Neural progenitor cell (in vitro differentiated cells): ENCODE measurements around the gene VRK2. TPM values are rescaled to one million over a fixed set of nuclear protein-coding genes. Genes with fewer than 3 reads are reported as not detected.
"Not testable (repeated sequence)": the region's sequence is repeated elsewhere in the genome, so short reads cannot be mapped to it uniquely, and the experiment has no call there.

ENCODE experiments used
- DNase-seq: peaks from one replicate; pipeline ENCODE4 v3.0.0-alpha.2; 2016; ENCODE audit warnings: low spot score
- H2AFZ ChIP-seq: fragments of 200-600 bp; sonication (generic); replicated peaks from 2 replicates; pipeline ENCODE4 v1.6.1; 2016; ENCODE audit warnings: antibody characterized with exemption
- H3F3A ChIP-seq: fragments of 200-600 bp; sonication (generic); 2 replicates; pipeline ENCODE4 v1.6.1; 2016; ENCODE audit warnings: antibody characterized with exemption, low read depth
- H3K27ac ChIP-seq: fragments of 200-600 bp; sonication (generic); 2 replicates; pipeline ENCODE4 v1.5.1; 2016; ENCODE audit warnings: mild to moderate bottlenecking
- H3K27me3 ChIP-seq: fragments of 200-600 bp; sonication (generic); 2 replicates; pipeline ENCODE4 v1.6.1; 2016; ENCODE audit warnings: mild to moderate bottlenecking, moderate library complexity
- H3K36me3 ChIP-seq: fragments of 200-600 bp; sonication (generic); 2 replicates; pipeline ENCODE4 v1.5.1; 2016
- H3K4me1 ChIP-seq: fragments of 200-600 bp; sonication (generic); 2 replicates; pipeline ENCODE4 v1.6.1; 2016; ENCODE audit warnings: mixed run types
- H3K4me2 ChIP-seq: fragments of 200-600 bp; sonication (generic); 2 replicates; pipeline ENCODE4 v1.6.1; 2016
- H3K4me3 ChIP-seq: fragments of 200-600 bp; sonication (generic); 2 replicates; pipeline ENCODE4 v1.5.1; 2016
- H3K79me2 ChIP-seq: fragments of 200-600 bp; sonication (generic); 2 replicates; pipeline ENCODE4 v1.6.1; 2016; ENCODE audit warnings: low read depth
- H3K9ac ChIP-seq: fragments of 200-600 bp; sonication (generic); 2 replicates; pipeline ENCODE4 v1.6.1; 2016
- H3K9me3 ChIP-seq: fragments of 200-600 bp; sonication (generic); 2 replicates; pipeline ENCODE4 v1.5.1; 2016; ENCODE audit warnings: low read depth
- H4K20me1 ChIP-seq: fragments of 200-600 bp; sonication (generic); 2 replicates; pipeline ENCODE4 v1.6.1; 2016; ENCODE audit warnings: low read depth
- H3K27ac Mint-ChIP-seq: 3 replicates; pipeline ENCODE4 v1.8.0; 2021; ENCODE audit warnings: mixed read lengths
- H3K27me3 Mint-ChIP-seq: 2 replicates; pipeline ENCODE4 v1.8.0; 2022; ENCODE audit warnings: low read depth, mild to moderate bottlenecking, inconsistent platforms, moderate library complexity, mixed read lengths; ENCODE audit not compliant: insufficient read depth
- H3K36me3 Mint-ChIP-seq: 3 replicates; pipeline ENCODE4 v1.8.0; 2021; ENCODE audit warnings: mixed read lengths
- H3K4me1 Mint-ChIP-seq: 3 replicates; pipeline ENCODE4 v1.8.0; 2021; ENCODE audit warnings: mixed read lengths
- H3K4me3 Mint-ChIP-seq: 3 replicates; pipeline ENCODE4 v1.8.0; 2021; ENCODE audit warnings: mild to moderate bottlenecking, moderate library complexity, mixed read lengths
- H3K9me3 Mint-ChIP-seq: 3 replicates; pipeline ENCODE4 v1.8.0; 2020; ENCODE audit warnings: mixed read lengths
- CTCF ChIP-seq: fragments of 200-600 bp; sonication (generic); IDR thresholded peaks from 2 replicates; pipeline ENCODE4 v1.5.1; 2017; ENCODE audit warnings: antibody characterized with exemption, mild to moderate bottlenecking
- EZH2 ChIP-seq: fragments of 200-600 bp; sonication (generic); IDR thresholded peaks from 2 replicates; pipeline ENCODE4 v1.6.1; 2017; ENCODE audit warnings: antibody characterized with exemption, mild to moderate bottlenecking, moderate library complexity
- EZH2phosphoT487 ChIP-seq: fragments of 200-600 bp; sonication (generic); IDR thresholded peaks from 2 replicates; pipeline ENCODE4 v1.6.1; 2017; ENCODE audit warnings: antibody characterized with exemption
- total RNA-seq: library from RNA; depleted of rRNA; stranded (reverse); fragments of >200 nt; gene quantifications from 2 replicates; pipeline ENCODE4 v1.2.3, GENCODE V29; 2015; ENCODE audit warnings: low replicate concordance

The VRK2 gene
- total RNA-seq, 1 donor from 2014 or later = 39.2 TPM

GRCh38 chr2:58138396-58139030 lies 91.9 kb downstream of the VRK2 start:
- H3K27ac Mint-ChIP-seq = no peak overlapping the region
- Histone ChIP-seq H3K36me3 (no peaks in the 10 kb centered on the region), H3K4me1 (no peaks in the 10 kb centered on the region), H2AFZ (no peak overlapping the region), H3K79me2 (no peaks in the 10 kb centered on the region), H3K4me3 (no peak overlapping the region), H4K20me1 (no peaks in the 10 kb centered on the region), H3K27me3 (no peaks in the 10 kb centered on the region), H3K9me3 (no peaks in the 10 kb centered on the region), H3K4me2 (no peak overlapping the region), H3F3A (no peaks in the 10 kb centered on the region), H3K9ac (no peak overlapping the region), H3K27ac (no peak overlapping the region)
- DNase-seq = no peak
- H3K36me3 Mint-ChIP-seq = peaks cover 3% of the 10 kb centered on the region
- H3K4me1 Mint-ChIP-seq = peaks cover 5% of the 10 kb centered on the region
- H3K9me3 Mint-ChIP-seq = no peaks in the 10 kb centered on the region
- no peak for TF ChIP-seq CTCF
- no peak for TF ChIP-seq EZH2phosphoT487
- no peak for TF ChIP-seq EZH2
- H3K27me3 Mint-ChIP-seq = peaks cover 2% of the 10 kb centered on the region
- H3K4me3 Mint-ChIP-seq = no peak overlapping the region

- no peak for DNase-seq
- H3K9me3 ChIP-seq = no peaks in the 10 kb centered on the region
- no peaks in the 10 kb centered on the region for H3K27me3 Mint-ChIP-seq
- peaks cover 5% of the 10 kb centered on the region for H3K4me1 Mint-ChIP-seq
- TF ChIP-seq EZH2phosphoT487 (no peak), EZH2 (no peak), CTCF (no peak)
- H3K9me3 Mint-ChIP-seq = no peaks in the 10 kb centered on the region
- no peak overlapping the region for H2AFZ ChIP-seq
- H3F3A ChIP-seq = no peaks in the 10 kb centered on the region
- H3K4me3 Mint-ChIP-seq = no peak overlapping the region
- H3K4me2 ChIP-seq = no peak overlapping the region
- no peaks in the 10 kb centered on the region for H3K79me2 ChIP-seq
- no peak overlapping the region for H3K27ac Mint-ChIP-seq
- no peak overlapping the region for H3K27ac ChIP-seq
- no peaks in the 10 kb centered on the region for H3K36me3 ChIP-seq
- H3K9ac ChIP-seq = no peak overlapping the region
- H3K4me3 ChIP-seq = no peak overlapping the region
- H4K20me1 ChIP-seq = no peaks in the 10 kb centered on the region
- no peaks in the 10 kb centered on the region for H3K27me3 ChIP-seq
- H3K4me1 ChIP-seq = no peaks in the 10 kb centered on the region
- H3K36me3 Mint-ChIP-seq = no peaks in the 10 kb centered on the region
These were observed 94.0 kb downstream of the VRK2 start for GRCh38 chr2:58140508-58141072.

DNA sequence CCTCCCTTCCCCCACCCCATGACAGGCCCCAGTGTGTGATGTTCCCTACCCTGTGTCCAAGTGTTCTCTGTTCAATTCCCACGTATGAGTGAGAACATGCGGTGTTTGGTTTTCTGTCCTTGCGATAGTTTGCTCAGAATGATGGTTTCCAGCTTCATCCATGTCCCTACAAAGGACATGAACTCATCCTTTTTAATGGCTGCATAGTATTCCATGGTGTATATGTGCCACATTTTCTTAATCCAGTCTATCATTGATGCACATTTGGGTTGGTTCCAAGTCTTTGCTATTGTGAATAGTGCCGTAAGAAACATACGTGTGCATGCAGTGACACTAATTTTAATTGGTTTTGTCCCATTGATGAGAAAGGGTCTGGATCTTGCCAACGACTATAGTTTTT lies 99.2 kb downstream of the VRK2 start:
- not testable (repeated sequence) for H3K4me1 ChIP-seq, H3K79me2 ChIP-seq, H3K27ac Mint-ChIP-seq, H3K9me3 Mint-ChIP-seq, H3K4me1 Mint-ChIP-seq, H3K4me3 ChIP-seq, H3F3A ChIP-seq, H2AFZ ChIP-seq, H3K36me3 Mint-ChIP-seq, H3K9ac ChIP-seq, H4K20me1 ChIP-seq, H3K36me3 ChIP-seq, H3K4me3 Mint-ChIP-seq, DNase-seq, H3K27me3 ChIP-seq, H3K27me3 Mint-ChIP-seq, H3K27ac ChIP-seq, H3K9me3 ChIP-seq, H3K4me2 ChIP-seq

DNA sequence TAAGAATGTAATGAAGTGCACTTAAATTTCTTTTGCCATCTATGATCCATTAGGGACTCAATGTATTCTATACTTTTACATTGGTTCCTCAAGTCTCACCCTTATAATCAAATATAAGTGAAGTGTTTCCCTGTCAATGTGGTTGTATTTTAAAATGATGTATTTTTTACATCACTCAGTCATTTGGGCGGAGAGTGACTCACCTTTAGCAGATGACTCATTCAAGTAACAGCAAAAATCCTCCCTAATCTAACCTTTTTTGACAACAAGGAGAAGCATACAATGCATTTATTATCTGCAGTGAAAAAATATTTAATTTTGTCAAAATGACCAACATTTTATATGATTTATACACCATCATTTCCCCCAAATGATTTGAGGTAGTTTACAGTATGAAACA lies 100.1 kb downstream of the VRK2 start:
- Histone ChIP-seq H3K9ac (no peak overlapping the region), H3K79me2 (no peaks in the 10 kb centered on the region), H3K27ac (no peak overlapping the region), H3F3A (no peaks in the 10 kb centered on the region), H3K4me2 (no peak overlapping the region), H2AFZ (no peak overlapping the region), H3K4me1 (no peaks in the 10 kb centered on the region), H3K27me3 (no peaks in the 10 kb centered on the region), H4K20me1 (no peaks in the 10 kb centered on the region), H3K4me3 (no peak overlapping the region), H3K9me3 (no peaks in the 10 kb centered on the region), H3K36me3 (no peaks in the 10 kb centered on the region)
- no peak for DNase-seq
- H3K27ac Mint-ChIP-seq = no peak overlapping the region
- H3K9me3 Mint-ChIP-seq = no peaks in the 10 kb centered on the region
- TF ChIP-seq CTCF (no peak), EZH2 (no peak), EZH2phosphoT487 (no peak)
- no peaks in the 10 kb centered on the region for H3K27me3 Mint-ChIP-seq
- no peak overlapping the region for H3K4me3 Mint-ChIP-seq
- H3K4me1 Mint-ChIP-seq = no peaks in the 10 kb centered on the region
- no peaks in the 10 kb centered on the region for H3K36me3 Mint-ChIP-seq
